HepG2 (cell line): ENCODE data around the gene DNAJA1. TPM values are rescaled to one million over a fixed set of nuclear protein-coding genes. Genes with fewer than 3 reads are reported as not detected.

Source experiments
- DMAP1 ChIP-seq: IDR thresholded peaks from 2 replicates; pipeline ENCODE4 v1.6.1; 2016
- NCOA5 ChIP-seq: sonication (generic); formaldehyde crosslinking; IDR thresholded peaks from 2 replicates; pipeline ENCODE4 v1.4.0; 2020; ENCODE audit warnings: missing genetic modification reagents
- NFRKB ChIP-seq: fragments of 450-650 bp; IDR thresholded peaks from 2 replicates; pipeline ENCODE4 v1.6.1; 2017
- RFX1 ChIP-seq: fragments of 450-650 bp; IDR thresholded peaks from 2 replicates; pipeline ENCODE4 v1.6.1; 2017
- RNF2 ChIP-seq: fragments of 450-650 bp; conservative IDR thresholded peaks from 2 replicates; pipeline ENCODE4 v1.6.1; 2016; ENCODE audit warnings: low read depth
- TAF15 ChIP-seq: fragments of 200-400 bp; formaldehyde crosslinking; IDR thresholded peaks from one replicate; pipeline ENCODE4 v1.6.1; 2018; ENCODE audit warnings: mild to moderate bottlenecking, low read depth, low read length; ENCODE audit not compliant: poor library complexity, severe bottlenecking
- YEATS2 ChIP-seq: sonication (generic); formaldehyde crosslinking; IDR thresholded peaks from 2 replicates; pipeline ENCODE4 v1.4.0; 2020; ENCODE audit warnings: missing genetic modification reagents, borderline replicate concordance
- ZBTB21 ChIP-seq: sonication (generic); formaldehyde crosslinking; IDR thresholded peaks from 2 replicates; pipeline ENCODE4 v1.4.0; 2020; ENCODE audit warnings: missing genetic modification reagents
- ZMAT3 ChIP-seq: sonication (generic); formaldehyde crosslinking; conservative IDR thresholded peaks from 2 replicates; pipeline ENCODE4 v1.7.0; 2021; ENCODE audit warnings: missing genetic modification reagents
- ZNF180 ChIP-seq: sonication (generic); formaldehyde crosslinking; IDR thresholded peaks from 2 replicates; pipeline ENCODE4 v1.4.0; 2020; ENCODE audit warnings: low read depth, missing genetic modification reagents, borderline replicate concordance
- ZNF224 ChIP-seq: sonication (generic); formaldehyde crosslinking; IDR thresholded peaks from 2 replicates; pipeline ENCODE4 v1.5.0; 2020; ENCODE audit warnings: mild to moderate bottlenecking, missing genetic modification reagents
- ZNF326 ChIP-seq: sonication (generic); formaldehyde crosslinking; IDR thresholded peaks from 2 replicates; pipeline ENCODE4 v1.4.0; 2020; ENCODE audit warnings: missing genetic modification reagents, borderline replicate concordance
- ZNF441 ChIP-seq: sonication (generic); formaldehyde crosslinking; IDR thresholded peaks from 2 replicates; pipeline ENCODE4 v1.7.0; 2021; ENCODE audit warnings: missing genetic modification reagents, borderline replicate concordance
- ZNF577 ChIP-seq: sonication (generic); formaldehyde crosslinking; IDR thresholded peaks from 2 replicates; pipeline ENCODE4 v1.4.0; 2020; ENCODE audit warnings: mild to moderate bottlenecking, low read depth, missing genetic modification reagents, borderline replicate concordance
- ZNF749 ChIP-seq: sonication (generic); formaldehyde crosslinking; IDR thresholded peaks from 2 replicates; pipeline ENCODE4 v1.8.0; 2022; ENCODE audit warnings: mild to moderate bottlenecking, missing genetic modification reagents, moderate library complexity, borderline replicate concordance
- ZNF776 ChIP-seq: sonication (generic); formaldehyde crosslinking; IDR thresholded peaks from 2 replicates; pipeline ENCODE4 v1.4.0; 2020; ENCODE audit warnings: mild to moderate bottlenecking, missing genetic modification reagents
- ZNF883 ChIP-seq: sonication (generic); formaldehyde crosslinking; IDR thresholded peaks from 2 replicates; pipeline ENCODE4 v1.5.1; 2020; ENCODE audit warnings: mild to moderate bottlenecking, missing genetic modification reagents; ENCODE audit errors: not compliant biosample characterization
- ZSCAN20 ChIP-seq: sonication (generic); formaldehyde crosslinking; IDR thresholded peaks from 2 replicates; pipeline ENCODE4 v1.4.0; 2020; ENCODE audit warnings: missing genetic modification reagents, mild to moderate bottlenecking, borderline replicate concordance
- polyA plus RNA-seq, 8 experiments: library from polyadenylated mRNA; depleted of rRNA in 3 of 8; stranded (reverse) in 7 of 8; unstranded in 1 of 8; fragments of >200 nt; fragmentation: Illumina TruSeq in 4 of 8; extraction: Trizol in 4 of 8; gene quantifications; 2 replicates each; pipeline versions ENCODE4 v1.2.1 to v1.2.3, GENCODE V29; 2011 to 2016; ENCODE audit warnings: low read depth in 4 of 8, missing spikeins in 1 of 8, mixed read lengths in 1 of 8; ENCODE audit not compliant: insufficient read depth in 1 of 8
- total RNA-seq, 5 experiments: library from RNA; depleted of rRNA; stranded (reverse); fragments of >200 nt; fragmentation: Illumina TruSeq; extraction: Trizol; gene quantifications; 2 replicates each; pipeline ENCODE4 v1.2.3, GENCODE V29; 2016; ENCODE audit warnings: low read depth in 1 of 5
- TF ChIP-seq, protein P1 (sequence below): sonication (generic); formaldehyde crosslinking; IDR thresholded peaks from 2 replicates; pipeline ENCODE4 v1.8.1; 2022; ENCODE audit warnings: mild to moderate bottlenecking, missing genetic modification reagents
- TF ChIP-seq, protein P2 (sequence below): sonication (generic); formaldehyde crosslinking; conservative IDR thresholded peaks from 2 replicates; pipeline ENCODE4 v1.8.0; 2022; ENCODE audit warnings: low read depth, missing genetic modification reagents
- TF ChIP-seq, protein P3 (sequence below): sonication (generic); formaldehyde crosslinking; IDR thresholded peaks from 2 replicates; pipeline ENCODE4 v1.5.0; 2020; ENCODE audit warnings: mild to moderate bottlenecking, missing genetic modification reagents, borderline replicate concordance

DNAJA1 gene
- total and polyA plus RNA-seq, 2 of the 13 experiments (the other 11 are each of a cell fraction or from before 2014, with no cell fraction given) = 95.9 to 306 TPM

DNA sequence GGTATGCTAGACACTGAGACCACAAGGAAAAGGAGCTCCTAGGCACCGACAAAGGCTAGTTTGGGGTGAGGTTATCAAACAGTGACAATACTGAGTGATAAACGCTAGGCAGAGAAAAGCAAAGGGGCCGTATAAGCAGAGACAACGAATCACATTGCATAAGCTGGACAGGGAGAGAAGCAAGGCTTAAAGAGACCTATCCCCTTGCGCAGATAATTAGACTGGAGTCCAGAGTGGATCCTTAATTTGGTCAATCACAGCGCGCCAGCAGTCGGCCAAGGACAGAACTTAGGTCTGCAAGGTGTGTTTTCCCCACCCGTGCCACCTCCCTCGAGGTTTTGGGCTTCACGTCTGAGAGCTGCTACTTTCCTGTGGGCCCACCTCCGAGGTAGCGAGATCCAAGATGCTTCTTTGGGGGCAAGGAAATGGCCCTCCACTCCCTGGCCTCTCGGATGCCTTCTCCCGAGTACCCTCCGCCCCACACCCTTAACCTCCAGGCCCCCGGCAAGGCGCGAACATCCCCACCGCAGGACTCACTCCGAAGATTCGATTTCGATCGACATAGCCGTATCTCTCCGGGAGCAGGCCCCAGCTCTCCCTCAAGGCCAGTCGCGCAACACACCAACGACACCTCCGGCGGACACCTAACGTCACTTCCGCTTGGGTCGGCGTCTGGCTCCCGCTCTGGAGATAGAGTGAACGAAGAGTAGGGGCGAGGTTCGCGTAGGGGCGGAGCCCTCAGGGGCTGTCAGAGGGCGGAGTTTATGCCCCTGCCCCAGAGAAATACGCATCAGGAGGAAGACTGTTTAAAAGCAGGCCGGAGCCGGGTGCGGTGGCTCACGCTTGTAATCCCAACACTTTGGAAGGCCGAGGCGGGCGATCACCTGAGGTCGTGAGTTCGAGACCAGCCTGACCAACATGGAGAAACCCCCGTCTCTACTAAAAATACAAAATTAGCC, 51.3 kb downstream of the DNAJA1 start, which contains the start of gene SMU1 (continued):
- TF ChIP-seq, protein P1, sequence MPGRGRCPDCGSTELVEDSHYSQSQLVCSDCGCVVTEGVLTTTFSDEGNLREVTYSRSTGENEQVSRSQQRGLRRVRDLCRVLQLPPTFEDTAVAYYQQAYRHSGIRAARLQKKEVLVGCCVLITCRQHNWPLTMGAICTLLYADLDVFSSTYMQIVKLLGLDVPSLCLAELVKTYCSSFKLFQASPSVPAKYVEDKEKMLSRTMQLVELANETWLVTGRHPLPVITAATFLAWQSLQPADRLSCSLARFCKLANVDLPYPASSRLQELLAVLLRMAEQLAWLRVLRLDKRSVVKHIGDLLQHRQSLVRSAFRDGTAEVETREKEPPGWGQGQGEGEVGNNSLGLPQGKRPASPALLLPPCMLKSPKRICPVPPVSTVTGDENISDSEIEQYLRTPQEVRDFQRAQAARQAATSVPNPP = no peak
- TF ChIP-seq ZNF441 (CRISPR knock-in tag) (peak; percentile 47; the same call in 1 of the 2 replicates), NCOA5 (CRISPR knock-in tag) (no peak), ZNF883 (CRISPR knock-in tag) (peak; percentile 81), ZNF776 (no peak), ZNF180 (CRISPR knock-in tag) (no peak), YEATS2 (CRISPR knock-in tag) (peak; percentile 96), ZNF749 (peak; percentile 74; the same call in 1 of the 2 replicates), ZBTB21 (CRISPR knock-in tag) (peak; percentile 42; the same call in 1 of the 2 replicates), ZNF224 (CRISPR knock-in tag) (no peak), ZNF577 (0 out of 2 replicates have a peak, but pooled peaks have one; percentile 48), ZSCAN20 (CRISPR knock-in tag) (no peak), ZNF326 (CRISPR knock-in tag) (no peak), RFX1 (no peak), NFRKB (no peak), TAF15 (no peak), ZMAT3 (CRISPR knock-in tag) (peak; percentile 87), RNF2 (no peak), DMAP1 (peak; percentile 78)
- TF ChIP-seq, protein P2, sequence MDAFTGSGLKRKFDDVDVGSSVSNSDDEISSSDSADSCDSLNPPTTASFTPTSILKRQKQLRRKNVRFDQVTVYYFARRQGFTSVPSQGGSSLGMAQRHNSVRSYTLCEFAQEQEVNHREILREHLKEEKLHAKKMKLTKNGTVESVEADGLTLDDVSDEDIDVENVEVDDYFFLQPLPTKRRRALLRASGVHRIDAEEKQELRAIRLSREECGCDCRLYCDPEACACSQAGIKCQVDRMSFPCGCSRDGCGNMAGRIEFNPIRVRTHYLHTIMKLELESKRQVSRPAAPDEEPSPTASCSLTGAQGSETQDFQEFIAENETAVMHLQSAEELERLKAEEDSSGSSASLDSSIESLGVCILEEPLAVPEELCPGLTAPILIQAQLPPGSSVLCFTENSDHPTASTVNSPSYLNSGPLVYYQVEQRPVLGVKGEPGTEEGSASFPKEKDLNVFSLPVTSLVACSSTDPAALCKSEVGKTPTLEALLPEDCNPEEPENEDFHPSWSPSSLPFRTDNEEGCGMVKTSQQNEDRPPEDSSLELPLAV (CRISPR knock-in tag) = no peak
- TF ChIP-seq, protein P3, sequence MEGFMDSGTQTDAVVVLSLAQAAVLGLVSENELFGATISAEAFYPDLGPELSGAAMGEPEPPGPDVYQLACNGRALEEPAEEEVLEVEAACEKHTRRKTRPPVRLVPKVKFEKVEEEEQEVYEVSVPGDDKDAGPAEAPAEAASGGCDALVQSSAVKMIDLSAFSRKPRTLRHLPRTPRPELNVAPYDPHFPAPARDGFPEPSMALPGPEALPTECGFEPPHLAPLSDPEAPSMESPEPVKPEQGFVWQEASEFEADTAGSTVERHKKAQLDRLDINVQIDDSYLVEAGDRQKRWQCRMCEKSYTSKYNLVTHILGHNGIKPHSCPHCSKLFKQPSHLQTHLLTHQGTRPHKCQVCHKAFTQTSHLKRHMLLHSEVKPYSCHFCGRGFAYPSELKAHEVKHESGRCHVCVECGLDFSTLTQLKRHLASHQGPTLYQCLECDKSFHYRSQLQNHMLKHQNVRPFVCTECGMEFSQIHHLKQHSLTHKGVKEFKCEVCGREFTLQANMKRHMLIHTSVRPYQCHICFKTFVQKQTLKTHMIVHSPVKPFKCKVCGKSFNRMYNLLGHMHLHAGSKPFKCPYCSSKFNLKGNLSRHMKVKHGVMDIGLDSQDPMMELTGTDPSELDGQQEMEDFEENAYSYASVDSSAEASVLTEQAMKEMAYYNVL (CRISPR knock-in tag) = peak; percentile 86
